HG03432 (cell line): ENCODE measurements around the gene TSPAN17.

ENCODE experiments used
- ATAC-seq: cut with Tn5 transposase; IDR thresholded peaks from one replicate; pipeline ENCODE4 v1.9.1; 2021; ENCODE audit warnings: mild to moderate bottlenecking, moderate library complexity; ENCODE audit not compliant: unreplicated experiment

Gene TSPAN17

GRCh38 chr5:176658817-176659511 lies 11.7 kb downstream of the TSPAN17 start:
- ATAC-seq: peak; percentile 47

DNA sequence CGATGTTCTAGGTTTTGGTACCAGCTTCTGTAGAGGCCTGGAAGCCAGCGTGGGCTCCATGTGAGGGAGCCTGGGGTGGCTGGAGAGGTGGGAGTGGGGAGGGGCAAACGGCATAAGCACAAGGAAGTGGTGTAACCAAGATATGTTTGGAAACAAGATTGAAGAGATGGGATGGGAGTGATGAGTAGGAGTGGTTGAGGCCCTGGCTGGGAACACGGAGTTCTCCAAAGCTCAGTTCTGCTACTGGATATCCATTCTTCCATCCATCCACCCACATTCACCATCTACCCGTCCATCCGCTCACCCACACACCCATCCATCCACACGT lies 12.2 kb downstream of the TSPAN17 start:
- ATAC-seq: no peak

GRCh38 chr5:176659860-176660461 lies 12.7 kb downstream of the TSPAN17 start:
- no peak for ATAC-seq

- ATAC-seq: peak; percentile 24
Measured at GRCh38 chr5:176660530-176660859, 13.2 kb downstream of the TSPAN17 start.

- peak; percentile 73 for ATAC-seq
Measured at GRCh38 chr5:176660860-176661641, 13.8 kb downstream of the TSPAN17 start.

GRCh38 chr5:176661676-176662075 lies 14.4 kb downstream of the TSPAN17 start:
- no peak for ATAC-seq

DNA sequence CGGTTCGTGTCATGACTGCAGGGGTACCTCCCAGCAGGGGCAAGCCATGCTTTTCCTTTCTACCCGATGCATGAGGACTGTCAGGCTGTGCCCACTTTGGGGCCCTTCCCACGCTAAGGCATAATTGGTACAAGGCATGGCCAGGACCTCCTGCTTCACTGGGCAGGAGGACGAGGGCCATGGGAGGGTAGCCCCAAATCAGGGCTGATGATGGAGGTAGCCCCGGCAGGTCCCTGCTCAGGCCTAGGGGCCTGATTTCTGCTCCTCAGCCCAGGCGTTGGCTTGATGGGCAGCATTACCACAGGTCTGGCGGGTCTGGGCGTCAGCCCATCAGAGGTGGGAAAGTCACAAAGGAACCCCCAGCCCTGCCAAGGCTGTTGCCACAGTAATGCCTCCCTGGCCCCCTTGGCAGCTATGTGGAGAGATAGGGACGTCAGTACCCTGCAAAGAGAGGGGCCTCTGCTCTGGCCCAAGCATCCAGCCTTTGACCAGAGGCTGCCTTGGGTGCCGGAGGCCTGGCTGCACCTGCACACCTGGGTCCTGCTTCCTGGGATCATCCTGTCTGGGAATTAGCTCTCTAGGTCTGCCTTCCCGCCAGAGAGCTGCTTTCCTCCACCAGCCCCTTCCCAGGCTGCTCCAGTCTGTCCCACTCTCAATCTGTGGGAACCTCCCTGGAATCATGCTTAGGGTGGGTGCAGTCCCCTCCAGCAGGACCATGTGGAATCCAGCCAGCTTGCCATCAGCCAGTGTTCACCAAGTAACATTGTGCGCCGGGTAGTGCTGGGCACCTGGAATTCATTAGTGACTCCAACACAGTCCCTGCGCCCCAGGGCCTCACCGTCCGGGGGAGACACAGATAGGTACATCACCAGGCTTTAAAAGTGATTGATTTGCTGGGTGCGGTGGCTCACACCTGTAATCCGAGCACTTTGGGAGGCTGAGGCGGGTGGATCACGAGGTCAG lies 15.4 kb downstream of the TSPAN17 start:
- no peak for ATAC-seq

DNA sequence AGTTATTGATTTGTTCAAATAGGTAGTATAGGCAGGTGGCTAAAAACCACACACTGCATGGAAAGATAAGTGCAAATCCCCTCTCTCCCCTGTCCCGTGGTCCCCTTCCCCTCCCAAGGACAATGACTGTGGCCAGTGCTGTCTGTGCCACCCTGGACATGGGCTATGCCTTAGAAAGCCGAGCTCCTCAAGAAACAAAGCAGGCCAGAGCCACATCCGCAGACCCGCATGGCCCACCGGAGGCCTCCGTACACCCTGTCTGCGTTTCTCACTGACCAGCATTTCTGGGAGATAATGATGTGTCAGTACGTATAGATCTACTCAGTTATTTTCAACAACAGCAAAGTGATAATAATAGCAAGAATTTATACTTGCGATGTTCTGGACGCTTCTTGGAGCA lies 16.3 kb downstream of the TSPAN17 start:
- no peak for ATAC-seq

DNA sequence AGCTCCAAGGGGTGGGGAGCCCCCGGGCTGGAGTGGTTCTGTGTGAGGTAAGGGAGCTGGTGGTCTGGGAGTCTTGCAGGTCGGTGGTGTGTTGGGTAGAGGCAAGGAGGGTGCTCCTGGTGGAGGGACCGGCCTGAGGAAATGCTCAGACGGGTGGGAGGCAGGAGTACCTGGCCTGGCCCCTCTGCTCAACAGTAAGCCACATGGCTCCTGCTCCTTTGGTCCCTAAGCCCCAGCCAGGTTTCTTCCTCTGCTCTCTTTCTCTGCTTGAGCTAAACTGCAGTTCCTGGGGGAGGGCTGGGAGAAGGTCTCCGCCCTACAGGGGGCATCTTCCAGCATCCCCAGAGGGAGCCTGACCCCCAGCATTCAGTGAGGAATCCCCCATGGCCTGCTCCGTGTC lies 17.2 kb downstream of the TSPAN17 start:
- ATAC-seq: no peak

GRCh38 chr5:176664886-176665285 lies 17.6 kb downstream of the TSPAN17 start:
- ATAC-seq: no peak

DNA sequence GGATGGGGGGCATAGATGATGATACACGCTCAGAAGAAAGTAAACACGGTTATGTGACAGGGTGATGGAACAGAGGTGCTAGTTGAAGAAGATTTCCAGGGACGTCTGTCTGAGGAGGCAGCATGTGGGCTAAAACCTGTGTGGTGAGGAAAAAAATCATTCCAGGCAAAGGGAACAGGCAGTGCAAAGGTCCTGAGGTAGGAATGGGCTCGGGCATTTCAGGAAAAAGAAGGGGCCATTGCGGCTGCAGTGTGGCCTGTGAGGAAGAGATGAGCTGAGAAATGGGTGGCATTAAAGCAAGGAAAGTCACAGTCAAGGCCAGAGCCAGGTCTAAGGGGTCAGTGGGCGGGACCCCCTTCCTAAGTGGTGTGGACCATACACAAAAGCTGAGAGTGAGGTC lies 18.2 kb downstream of the TSPAN17 start:
- ATAC-seq: no peak

DNA sequence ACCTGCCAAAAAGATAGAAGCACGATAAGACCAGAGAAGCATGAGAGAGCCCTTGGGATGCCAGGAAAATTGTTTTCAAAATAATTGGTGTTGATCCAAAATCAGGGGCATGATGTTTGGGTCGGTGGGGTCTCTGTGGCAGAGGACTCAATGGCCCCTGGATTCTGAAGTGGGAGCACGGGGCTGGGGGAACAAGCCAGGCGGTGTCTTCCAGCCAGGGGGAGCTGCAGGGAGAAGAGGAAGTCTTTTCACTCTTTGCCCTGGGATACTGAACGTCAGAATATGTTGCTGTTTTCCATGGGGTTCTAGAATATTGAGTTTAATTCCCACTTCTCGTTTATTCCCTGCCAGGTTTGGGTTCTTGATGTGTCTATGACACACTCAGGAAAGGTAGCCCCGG lies 20.4 kb downstream of the TSPAN17 start:
- no peak for ATAC-seq

DNA sequence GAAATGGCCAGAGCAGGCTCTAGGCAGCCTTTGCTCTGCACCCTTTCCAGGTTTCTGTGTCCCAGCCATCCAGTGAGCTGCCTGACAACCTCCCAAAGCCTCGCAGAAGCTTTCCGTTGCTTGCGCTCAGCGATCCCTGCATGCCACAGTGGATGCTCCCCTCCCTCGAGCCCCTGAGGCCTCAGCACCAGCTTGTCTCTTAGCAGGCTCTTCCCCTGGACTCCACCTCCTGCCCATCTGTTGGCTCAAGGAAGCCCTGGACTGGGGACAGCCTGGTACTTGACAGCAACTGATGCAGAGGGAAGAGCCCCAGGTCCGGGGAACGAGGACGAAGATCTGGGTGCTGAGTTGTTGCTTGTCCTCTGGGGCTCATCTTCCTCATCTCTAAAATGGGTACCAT lies 23.2 kb downstream of the TSPAN17 start:
- no peak for ATAC-seq

DNA sequence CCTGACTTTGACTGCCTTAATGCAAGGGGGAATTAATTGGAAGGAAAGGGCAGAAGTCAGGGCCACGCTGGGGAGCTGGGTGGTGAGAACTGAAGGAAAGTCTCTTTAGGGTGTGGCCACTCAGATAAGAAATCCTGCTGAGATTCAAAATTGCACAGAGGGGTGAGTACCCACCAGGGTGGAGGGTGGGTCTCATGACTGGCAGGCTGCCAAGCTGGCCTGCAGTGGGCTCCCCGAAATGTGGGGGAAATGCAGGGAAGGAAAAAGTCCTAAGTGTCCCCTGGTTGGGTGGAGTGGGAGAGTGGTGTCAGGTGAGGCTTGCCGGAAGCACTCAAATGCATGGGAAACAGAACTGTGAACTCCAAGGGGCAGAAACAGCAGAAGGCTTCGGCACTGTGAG lies 24.1 kb downstream of the TSPAN17 start:
- ATAC-seq: no peak

- no peak for ATAC-seq
Measured at GRCh38 chr5:176671890-176672747, 24.8 kb downstream of the TSPAN17 start.

GRCh38 chr5:176673651-176674583 lies 26.6 kb downstream of the TSPAN17 start:
- no peak for ATAC-seq

DNA sequence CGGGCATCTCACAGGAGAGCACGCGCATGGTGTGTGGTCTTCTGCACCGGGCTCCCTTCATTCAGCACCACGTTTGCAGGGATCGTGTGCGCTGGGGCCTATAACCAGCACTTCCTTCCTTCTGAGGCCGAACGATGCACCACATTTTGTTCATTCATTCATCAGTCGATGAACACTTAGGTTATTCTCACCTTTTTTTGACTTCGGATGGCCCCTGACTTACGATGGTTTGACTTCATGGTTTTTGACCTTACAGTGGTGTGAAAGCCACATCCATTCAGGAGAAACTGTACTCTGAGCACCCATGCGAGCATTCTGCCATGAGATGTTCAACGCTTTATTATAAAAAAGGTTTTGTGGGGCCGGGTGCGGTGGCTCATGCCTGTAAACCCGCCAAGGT lies 27.5 kb downstream of the TSPAN17 start:
- ATAC-seq: no peak

DNA sequence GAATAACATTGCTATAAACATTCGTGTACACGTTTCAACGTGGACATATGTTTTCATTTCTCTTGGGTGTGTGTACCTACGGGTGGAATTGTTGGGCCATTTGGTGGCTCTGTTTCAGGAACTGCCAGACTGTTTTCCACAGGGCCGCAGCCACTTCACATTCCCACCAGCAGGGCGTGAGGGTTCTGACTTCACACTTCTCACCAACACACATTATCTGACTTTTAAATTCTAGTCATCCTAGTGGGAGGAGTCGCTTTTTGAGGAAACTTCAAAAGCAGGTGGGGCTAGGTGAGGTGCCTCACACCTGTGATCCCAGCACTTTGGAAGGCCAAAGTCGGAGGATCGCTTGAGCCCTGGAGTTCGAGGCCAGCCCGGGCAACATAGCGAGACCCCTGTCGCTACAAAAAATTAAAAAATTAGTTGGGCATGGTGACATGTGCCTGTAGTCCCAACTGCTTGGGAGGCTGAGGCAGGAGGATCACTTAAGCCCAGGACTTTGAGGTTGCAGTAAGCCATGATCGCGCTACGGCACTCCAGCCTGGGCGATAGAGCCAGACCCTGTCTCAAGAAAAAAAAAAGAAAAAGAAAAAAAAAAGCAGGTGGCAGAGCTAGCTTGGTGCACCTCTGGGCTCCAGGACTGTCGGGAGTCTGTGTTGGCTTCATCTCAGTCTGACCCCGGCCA lies 28.5 kb downstream of the TSPAN17 start:
- no peak for ATAC-seq
